Measurements from ENCODE around the gene CFAP52.
"Not testable (repeated sequence)": the region's sequence is repeated elsewhere in the genome, so short reads cannot be mapped to it uniquely, and the experiment has no call there.

The CFAP52 gene

DNA sequence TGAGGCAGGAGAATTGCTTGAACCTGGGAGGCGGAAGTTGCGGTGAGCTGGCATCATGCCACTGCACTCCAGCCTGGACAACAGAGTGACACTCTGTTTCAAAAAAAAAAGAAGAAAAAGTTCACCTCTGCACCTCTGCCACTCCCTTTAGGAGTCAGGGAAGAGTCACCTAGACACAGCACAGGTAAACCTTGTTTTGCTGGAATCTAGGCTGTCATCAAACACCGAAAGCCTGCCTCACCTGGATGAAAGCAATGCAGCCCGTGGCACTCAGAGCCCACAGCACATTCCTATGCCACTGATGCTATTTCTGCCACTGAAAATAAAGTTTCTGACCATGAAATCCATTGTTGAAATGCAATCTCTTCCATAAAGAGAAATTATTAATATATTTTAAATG, 22.2 kb downstream of the CFAP52 start:
- no peak for DNase-seq (ENCODE audit: extremely low read depth, low read depth)
- TF ChIP-seq, protein P1, sequence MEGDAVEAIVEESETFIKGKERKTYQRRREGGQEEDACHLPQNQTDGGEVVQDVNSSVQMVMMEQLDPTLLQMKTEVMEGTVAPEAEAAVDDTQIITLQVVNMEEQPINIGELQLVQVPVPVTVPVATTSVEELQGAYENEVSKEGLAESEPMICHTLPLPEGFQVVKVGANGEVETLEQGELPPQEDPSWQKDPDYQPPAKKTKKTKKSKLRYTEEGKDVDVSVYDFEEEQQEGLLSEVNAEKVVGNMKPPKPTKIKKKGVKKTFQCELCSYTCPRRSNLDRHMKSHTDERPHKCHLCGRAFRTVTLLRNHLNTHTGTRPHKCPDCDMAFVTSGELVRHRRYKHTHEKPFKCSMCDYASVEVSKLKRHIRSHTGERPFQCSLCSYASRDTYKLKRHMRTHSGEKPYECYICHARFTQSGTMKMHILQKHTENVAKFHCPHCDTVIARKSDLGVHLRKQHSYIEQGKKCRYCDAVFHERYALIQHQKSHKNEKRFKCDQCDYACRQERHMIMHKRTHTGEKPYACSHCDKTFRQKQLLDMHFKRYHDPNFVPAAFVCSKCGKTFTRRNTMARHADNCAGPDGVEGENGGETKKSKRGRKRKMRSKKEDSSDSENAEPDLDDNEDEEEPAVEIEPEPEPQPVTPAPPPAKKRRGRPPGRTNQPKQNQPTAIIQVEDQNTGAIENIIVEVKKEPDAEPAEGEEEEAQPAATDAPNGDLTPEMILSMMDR (IDR thresholded peaks at IDR 0.05; ENCODE audit: low read depth, low read length), result no peak

DNA sequence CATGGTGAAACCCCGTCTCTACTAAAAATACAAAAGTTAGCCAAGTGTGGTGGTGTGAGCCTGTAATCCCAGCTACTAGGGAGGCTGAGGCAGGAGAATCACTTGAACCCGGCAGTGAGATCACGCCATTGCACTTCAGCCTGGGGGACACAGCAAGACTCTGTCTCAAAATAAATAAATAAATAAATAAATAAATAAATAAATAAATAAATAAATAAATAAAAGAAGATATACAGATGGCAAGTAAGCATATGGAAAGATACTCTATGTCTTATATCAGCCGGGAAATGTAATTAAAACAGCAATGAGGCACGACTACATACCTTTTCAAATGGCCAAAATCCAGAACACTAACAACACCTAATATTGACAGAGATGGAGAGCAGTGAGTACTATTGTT, 28.1 kb downstream of the CFAP52 start:
- not testable (repeated sequence) for DNase-seq (ENCODE audit: extremely low read depth, low read depth)

DNA sequence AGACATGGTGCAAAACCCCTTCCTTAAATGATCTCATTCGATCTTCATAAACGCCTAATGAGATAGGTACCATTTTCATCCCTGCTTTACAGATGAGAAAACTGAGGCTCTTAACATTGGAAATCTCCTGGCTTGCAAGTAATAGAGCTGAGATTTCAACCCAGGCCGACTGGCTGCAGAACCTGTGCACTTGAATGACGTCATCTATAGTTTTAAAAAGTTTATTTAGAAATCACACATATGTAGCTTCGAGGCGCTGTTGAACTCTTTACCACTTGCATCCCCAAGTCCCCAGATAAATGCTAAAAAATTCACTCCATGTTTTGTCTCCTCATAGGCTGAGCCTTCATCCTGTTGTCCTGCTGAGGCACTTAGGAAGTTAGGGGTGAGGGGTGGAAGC, 30.0 kb downstream of the CFAP52 start:
- DNase-seq (ENCODE audit: extremely low read depth, low read depth), result no peak
- TF ChIP-seq, protein P1 (IDR thresholded peaks at IDR 0.05; ENCODE audit: low read depth, low read length), result no peak

DNA sequence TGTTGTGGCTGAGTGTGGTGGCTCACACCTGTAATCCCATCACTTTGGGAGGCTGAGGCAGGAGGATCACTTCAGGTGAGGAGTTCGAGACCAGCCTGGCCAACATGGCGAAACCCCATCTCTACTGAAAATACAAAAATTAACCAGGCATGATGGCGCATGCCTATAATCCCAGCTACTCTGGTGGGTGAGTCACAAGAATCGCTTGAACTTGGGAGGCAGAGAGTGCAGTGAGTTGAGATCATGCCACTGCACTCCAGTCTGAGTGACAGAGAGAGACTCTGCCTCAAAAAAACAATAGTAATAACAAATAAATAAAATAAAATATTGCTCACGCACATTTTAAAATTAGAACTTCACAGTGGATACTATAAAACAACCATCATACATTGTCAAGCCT, 30.6 kb downstream of the CFAP52 start:
- DNase-seq (ENCODE audit: extremely low read depth, low read depth), result not testable (repeated sequence)

DNA sequence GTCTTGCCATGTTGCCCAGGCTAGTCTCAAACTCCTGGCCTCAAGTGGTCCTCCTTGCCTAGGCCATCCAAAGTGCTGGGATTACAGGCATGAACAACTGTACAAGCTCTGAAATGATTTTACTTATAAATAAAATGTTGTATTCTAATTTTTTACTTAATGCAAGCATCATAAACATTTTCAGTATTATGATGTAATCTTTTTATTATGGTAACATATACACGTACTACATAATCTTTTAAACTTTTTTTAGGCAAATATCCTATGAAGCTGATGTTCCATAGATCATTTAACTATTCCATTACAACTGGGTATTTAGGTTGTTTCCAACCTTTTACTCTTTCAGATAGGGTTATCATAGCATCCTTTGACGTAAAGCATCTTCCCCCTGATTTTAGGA, 35.1 kb downstream of the CFAP52 start:
- no peak for DNase-seq (ENCODE audit: extremely low read depth, low read depth)
- TF ChIP-seq, protein P1 (IDR thresholded peaks at IDR 0.05; ENCODE audit: low read depth, low read length), result no peak

DNA sequence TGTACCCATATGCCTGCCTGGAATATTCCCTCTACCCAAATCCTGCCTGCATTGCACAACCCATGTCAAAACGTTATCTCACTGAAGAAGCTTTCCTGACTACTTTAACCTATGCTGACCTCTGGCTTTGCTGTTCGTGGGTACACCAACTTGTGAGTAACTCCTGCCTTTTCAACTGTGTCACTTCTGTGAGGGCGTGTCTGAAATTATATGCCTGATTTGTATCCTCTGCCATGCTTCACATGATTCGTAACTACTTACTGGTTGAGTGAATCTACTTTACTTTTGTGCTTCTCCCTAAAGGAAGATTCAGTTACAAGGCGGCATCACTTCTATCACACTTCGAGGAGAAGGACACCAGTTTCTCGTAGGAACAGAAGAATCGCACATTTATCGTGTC, 35.6 kb downstream of the CFAP52 start:
- no peak for DNase-seq (ENCODE audit: extremely low read depth, low read depth)
- TF ChIP-seq, protein P1 (IDR thresholded peaks at IDR 0.05; ENCODE audit: low read depth, low read length), result no peak

DNA sequence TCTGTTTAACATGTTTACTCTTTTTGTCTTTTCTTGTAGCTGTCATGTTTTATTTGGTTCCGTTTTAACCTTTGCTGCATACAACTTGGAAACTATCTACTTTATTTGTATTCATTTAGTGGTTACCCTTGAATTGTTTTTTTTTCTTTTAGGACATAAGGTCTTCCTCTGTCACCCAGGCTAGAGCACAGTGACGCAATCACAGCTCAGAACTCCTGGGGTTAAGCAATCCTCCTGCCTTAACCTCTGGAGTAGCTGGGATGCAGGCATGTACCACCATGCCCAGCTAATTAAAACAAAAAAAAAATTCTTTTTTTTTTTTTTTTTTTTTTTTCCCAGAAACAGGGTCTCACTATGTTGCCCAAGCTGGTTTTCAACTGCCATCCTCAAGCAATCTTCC, 39.0 kb downstream of the CFAP52 start:
- DNase-seq (ENCODE audit: extremely low read depth, low read depth), result no peak
- TF ChIP-seq, protein P1 (IDR thresholded peaks at IDR 0.05; ENCODE audit: low read depth, low read length), result no peak

DNA sequence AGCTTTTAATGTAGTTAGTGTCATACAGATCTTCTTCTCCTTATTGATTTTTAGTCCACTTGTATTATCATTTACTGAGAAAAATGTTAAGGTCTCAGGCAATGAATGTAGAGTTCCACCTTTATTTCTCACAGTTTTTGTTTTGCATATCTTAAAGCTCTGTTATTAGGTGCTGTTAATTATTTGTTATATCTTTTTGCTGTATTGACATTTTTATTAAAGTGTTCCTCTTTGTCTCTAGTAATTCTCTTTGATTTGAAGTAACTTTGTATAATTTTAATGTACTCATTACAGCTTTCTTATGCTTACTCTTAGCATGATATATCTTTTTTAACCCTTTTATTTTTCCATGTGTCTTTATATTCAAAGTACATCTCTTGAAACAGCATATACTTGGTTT, 46.5 kb downstream of the CFAP52 start:
- TF ChIP-seq, protein P1 (IDR thresholded peaks at IDR 0.05; ENCODE audit: low read depth, low read length), result no peak

DNA sequence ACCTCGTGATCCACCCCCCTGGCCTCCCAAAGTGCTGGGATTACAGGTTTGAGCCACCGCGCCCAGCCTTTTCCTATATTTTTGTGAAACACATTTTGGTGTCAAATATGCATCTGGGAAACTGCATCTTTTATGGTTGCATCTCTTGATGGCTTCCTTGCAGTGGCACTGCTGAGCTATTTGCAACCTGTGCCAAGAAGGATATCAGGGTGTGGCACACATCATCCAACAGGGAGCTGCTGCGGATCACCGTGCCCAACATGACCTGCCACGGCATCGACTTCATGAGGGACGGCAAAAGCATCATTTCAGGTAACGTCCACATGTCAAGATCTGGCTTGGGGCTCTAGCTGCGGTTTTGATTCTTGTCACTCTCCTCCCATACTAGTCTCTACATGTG, 52.1 kb downstream of the CFAP52 start:
- no peak for DNase-seq (ENCODE audit: extremely low read depth, low read depth)
- TF ChIP-seq, protein P1 (IDR thresholded peaks at IDR 0.05; ENCODE audit: low read depth, low read length), result no peak

More for the DNA sequence above, 46.5 kb downstream of the CFAP52 start:
- DNase-seq (ENCODE audit: extremely low read depth, low read depth), result no peak
